ENCODE results near the gene ABRACL. TPM values are rescaled to one million over a fixed set of nuclear protein-coding genes. Genes with fewer than 3 reads are reported as not detected.
A peak's percentile ranks its signal among the peaks of the same experiment; 100 is the strongest.

Gene ABRACL
- total and polyA plus RNA-seq, 11 donors: 3.2 to 26.3 (median 8.1) TPM

GRCh38 chr6:139011980-139012379 is 16.6 kb upstream of the ABRACL start:
- no peak for DNase-seq
- Histone ChIP-seq H3K9me3 (no peaks in the 10 kb centered on the region), H3K27ac (no peak overlapping the region), H3K27me3 (no peaks in the 10 kb centered on the region), H3K4me3 (no peak overlapping the region), H3K36me3 (no peaks in the 10 kb centered on the region), H3K4me1 (peaks cover 0 to 19% (median 5%) of the 10 kb centered on the region in 12 donors)
- no peak for ATAC-seq
- intact Hi-C loops (cut with DNase I): no loop called here
- TF ChIP-seq CTCF (IDR thresholded peaks at IDR 0.05): no peak
- no peak for TF ChIP-seq POLR2A (IDR thresholded peaks at IDR 0.05)
- 35 to 42% (median 40%) methylated on average over 3 of the region's 3 CpGs for WGBS, 4 donors

- TF ChIP-seq CTCF (IDR thresholded peaks at IDR 0.05) (no peak), POLR2A (IDR thresholded peaks at IDR 0.05) (no peak)
- Histone ChIP-seq H3K36me3 (no peaks in the 10 kb centered on the region), H3K27me3 (no peaks in the 10 kb centered on the region), H3K9me3 (no peaks in the 10 kb centered on the region), H3K4me3 (no peak overlapping the region), H3K4me1 (peaks cover 0 to 29% (median 13%) of the 10 kb centered on the region in 12 donors), H3K27ac (no peak overlapping the region)
- 90 to 98% (median 95%) methylated on average over 4 of the region's 4 CpGs for WGBS, 4 donors
- ATAC-seq: peak in 1 of 4 donors; percentile 62
- intact Hi-C loops (cut with DNase I): no loop called here
- no peak for DNase-seq
Measured at GRCh38 chr6:139013185-139013800, 15.3 kb upstream of the ABRACL start.

- Histone ChIP-seq H3K9me3 (no peaks in the 10 kb centered on the region), H3K27ac (no peak overlapping the region), H3K36me3 (no peaks in the 10 kb centered on the region), H3K27me3 (no peaks in the 10 kb centered on the region), H3K4me3 (no peak overlapping the region), H3K4me1 (peaks cover 0 to 29% (median 13%) of the 10 kb centered on the region in 12 donors)
- TF ChIP-seq CTCF (IDR thresholded peaks at IDR 0.05): no peak
- TF ChIP-seq POLR2A (IDR thresholded peaks at IDR 0.05): no peak
- DNase-seq (peak in 1 of 5 donors; percentile 49), ATAC-seq (peak in 2 of 4 donors; percentile 59 to 61)
- intact Hi-C loops (cut with DNase I): no loop called here
- WGBS, 4 donors: 52 to 75% (median 64%) methylated on average over 3 of the region's 3 CpGs
Measured at GRCh38 chr6:139014945-139015344, 13.6 kb upstream of the ABRACL start.

GRCh38 chr6:139016337-139017213 is 12.0 kb upstream of the ABRACL start:
- H3K36me3 ChIP-seq: no peaks in the 10 kb centered on the region
- no peak for DNase-seq
- intact Hi-C loops (cut with DNase I): no loop called here
- WGBS, 4 donors: 55 to 69% (median 60%) methylated on average over 7 of the region's 7 CpGs
- TF ChIP-seq POLR2A (IDR thresholded peaks at IDR 0.05) (no peak), CTCF (IDR thresholded peaks at IDR 0.05) (no peak)
- no peaks in the 10 kb centered on the region for H3K9me3 ChIP-seq
- peaks cover 0 to 29% (median 13%) of the 10 kb centered on the region in 12 donors for H3K4me1 ChIP-seq
- no peak overlapping the region for H3K4me3 ChIP-seq
- peak overlapping the region in 11 of 12 donors; percentile 11 to 65 (median 38) for H3K27ac ChIP-seq
- ATAC-seq: peak in 3 of 4 donors; percentile 26 to 54 (median 52)
- H3K27me3 ChIP-seq: no peaks in the 10 kb centered on the region
